ENCODE measurements around the gene AJAP1.

Gene AJAP1

DNA sequence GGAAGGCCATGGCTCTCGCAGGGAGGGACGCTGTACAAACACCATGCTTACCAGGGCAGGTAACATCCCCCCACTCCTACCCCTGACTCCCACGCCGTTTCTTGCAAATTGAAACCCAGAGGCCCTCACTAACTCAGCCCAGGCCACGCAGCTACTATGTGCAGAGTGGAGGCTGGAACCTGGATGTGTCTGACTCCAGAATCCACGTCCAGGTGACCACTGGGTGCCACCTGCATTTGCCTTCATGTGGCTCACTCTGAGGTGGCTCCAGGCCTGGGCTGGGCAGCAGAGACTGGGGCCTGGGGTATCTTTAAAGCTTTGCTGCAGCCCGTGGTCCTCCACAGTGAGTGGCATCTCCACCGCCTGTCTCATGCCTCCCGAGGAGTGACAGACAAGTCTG, 29.6 kb upstream of the AJAP1 start:
- TF ChIP-seq MYNN (tag by site-specific recombination; IDR thresholded peaks at IDR 0.05; ENCODE audit: borderline replicate concordance), result no peak
- TF ChIP-seq ZNF777 (tag by site-specific recombination; IDR thresholded peaks at IDR 0.05; ENCODE audit: borderline replicate concordance), result no peak
- H3K4me1 ChIP-seq (ENCODE audit: control insufficient read depth, insufficient read depth, low read length), result no peaks in the 10 kb centered on the region
- no peak overlapping the region for H3K27ac ChIP-seq (ENCODE audit: extremely low read depth, low read depth, low read length)
- H3K9me3 ChIP-seq (ENCODE audit: control insufficient read depth, insufficient read depth, low read depth, low read length), result no peaks in the 10 kb centered on the region
- H3K4me3 ChIP-seq (ENCODE audit: low read depth, low read length), result no peak overlapping the region
- H3K36me3 ChIP-seq (ENCODE audit: control insufficient read depth in 2 of 2, insufficient read depth in 1 of 2, low read length in 2 of 2), result no peaks in the 10 kb centered on the region
- POLR2A ChIA-PET, result no interaction called here
- CTCF ChIA-PET, result no interaction called here

DNA sequence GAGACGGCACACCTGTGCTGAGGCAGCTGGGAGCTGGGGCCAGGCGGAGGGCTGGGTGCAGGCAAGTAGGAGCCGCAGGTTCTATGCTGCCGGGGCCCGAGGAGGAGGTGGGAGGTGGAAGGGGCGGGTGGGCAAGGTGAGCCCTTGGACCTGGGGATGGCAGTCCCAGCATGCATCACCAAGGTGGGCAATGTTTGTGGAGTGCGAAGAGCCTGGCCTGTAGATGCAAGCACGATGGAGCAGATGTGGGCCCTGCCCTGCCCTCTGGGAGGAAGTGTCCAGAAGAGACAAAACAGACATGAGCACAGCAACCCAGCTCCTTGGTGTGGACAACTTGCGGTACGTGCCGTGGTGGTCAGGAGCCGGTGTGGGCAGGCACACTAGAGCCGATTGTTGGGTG, 28.3 kb upstream of the AJAP1 start:
- POLR2A ChIA-PET, result no interaction called here
- TF ChIP-seq GFI1B (tag by site-specific recombination; IDR thresholded peaks at IDR 0.05), result no peak
- no peak for TF ChIP-seq ZNF10 (tag by site-specific recombination; IDR thresholded peaks at IDR 0.05)
- TF ChIP-seq ZNF169 (tag by site-specific recombination; IDR thresholded peaks at IDR 0.05), result no peak
- TF ChIP-seq ZNF777 (tag by site-specific recombination; IDR thresholded peaks at IDR 0.05; ENCODE audit: borderline replicate concordance), result no peak
- no peak for TF ChIP-seq FEZF1 (tag by site-specific recombination; IDR thresholded peaks at IDR 0.05)
- TF ChIP-seq, protein P1, sequence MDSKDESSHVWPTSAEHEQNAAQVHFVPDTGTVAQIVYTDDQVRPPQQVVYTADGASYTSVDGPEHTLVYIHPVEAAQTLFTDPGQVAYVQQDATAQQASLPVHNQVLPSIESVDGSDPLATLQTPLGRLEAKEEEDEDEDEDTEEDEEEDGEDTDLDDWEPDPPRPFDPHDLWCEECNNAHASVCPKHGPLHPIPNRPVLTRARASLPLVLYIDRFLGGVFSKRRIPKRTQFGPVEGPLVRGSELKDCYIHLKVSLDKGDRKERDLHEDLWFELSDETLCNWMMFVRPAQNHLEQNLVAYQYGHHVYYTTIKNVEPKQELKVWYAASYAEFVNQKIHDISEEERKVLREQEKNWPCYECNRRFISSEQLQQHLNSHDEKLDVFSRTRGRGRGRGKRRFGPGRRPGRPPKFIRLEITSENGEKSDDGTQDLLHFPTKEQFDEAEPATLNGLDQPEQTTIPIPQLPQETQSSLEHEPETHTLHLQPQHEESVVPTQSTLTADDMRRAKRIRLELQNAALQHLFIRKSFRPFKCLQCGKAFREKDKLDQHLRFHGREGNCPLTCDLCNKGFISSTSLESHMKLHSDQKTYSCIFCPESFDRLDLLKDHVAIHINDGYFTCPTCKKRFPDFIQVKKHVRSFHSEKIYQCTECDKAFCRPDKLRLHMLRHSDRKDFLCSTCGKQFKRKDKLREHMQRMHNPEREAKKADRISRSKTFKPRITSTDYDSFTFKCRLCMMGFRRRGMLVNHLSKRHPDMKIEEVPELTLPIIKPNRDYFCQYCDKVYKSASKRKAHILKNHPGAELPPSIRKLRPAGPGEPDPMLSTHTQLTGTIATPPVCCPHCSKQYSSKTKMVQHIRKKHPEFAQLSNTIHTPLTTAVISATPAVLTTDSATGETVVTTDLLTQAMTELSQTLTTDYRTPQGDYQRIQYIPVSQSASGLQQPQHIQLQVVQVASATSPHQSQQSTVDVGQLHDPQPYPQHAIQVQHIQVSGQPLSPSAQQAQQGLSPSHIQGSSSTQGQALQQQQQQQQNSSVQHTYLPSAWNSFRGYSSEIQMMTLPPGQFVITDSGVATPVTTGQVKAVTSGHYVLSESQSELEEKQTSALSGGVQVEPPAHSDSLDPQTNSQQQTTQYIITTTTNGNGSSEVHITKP (tag by site-specific recombination; IDR thresholded peaks at IDR 0.05), result no peak
- TF ChIP-seq, protein P2, sequence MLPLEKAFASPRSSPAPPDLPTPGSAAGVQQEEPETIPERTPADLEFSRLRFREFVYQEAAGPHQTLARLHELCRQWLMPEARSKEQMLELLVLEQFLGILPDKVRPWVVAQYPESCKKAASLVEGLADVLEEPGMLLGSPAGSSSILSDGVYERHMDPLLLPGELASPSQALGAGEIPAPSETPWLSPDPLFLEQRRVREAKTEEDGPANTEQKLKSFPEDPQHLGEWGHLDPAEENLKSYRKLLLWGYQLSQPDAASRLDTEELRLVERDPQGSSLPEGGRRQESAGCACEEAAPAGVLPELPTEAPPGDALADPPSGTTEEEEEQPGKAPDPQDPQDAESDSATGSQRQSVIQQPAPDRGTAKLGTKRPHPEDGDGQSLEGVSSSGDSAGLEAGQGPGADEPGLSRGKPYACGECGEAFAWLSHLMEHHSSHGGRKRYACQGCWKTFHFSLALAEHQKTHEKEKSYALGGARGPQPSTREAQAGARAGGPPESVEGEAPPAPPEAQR (tag by site-specific recombination; IDR thresholded peaks at IDR 0.05), result no peak
- no peak for TF ChIP-seq ZNF837 (tag by site-specific recombination; IDR thresholded peaks at IDR 0.05)
- TF ChIP-seq, protein P3, sequence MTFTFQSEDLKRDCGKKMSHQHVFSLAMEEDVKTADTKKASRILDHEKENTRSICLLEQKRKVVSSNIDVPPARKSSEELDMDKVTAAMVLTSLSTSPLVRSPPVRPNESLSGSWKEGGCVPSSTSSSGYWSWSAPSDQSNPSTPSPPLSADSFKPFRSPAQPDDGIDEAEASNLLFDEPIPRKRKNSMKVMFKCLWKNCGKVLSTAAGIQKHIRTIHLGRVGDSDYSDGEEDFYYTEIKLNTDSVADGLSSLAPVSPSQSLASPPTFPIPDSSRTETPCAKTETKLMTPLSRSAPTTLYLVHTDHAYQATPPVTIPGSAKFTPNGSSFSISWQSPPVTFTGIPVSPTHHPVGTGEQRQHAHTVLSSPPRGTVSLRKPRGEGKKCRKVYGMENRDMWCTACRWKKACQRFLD (tag by site-specific recombination; IDR thresholded peaks at IDR 0.05), result no peak
- TF ChIP-seq HOXA7 (CRISPR knock-in tag; IDR thresholded peaks at IDR 0.05; ENCODE audit: borderline replicate concordance), result no peak
- no peak for TF ChIP-seq ZNF473 (tag by site-specific recombination; IDR thresholded peaks at IDR 0.05)
- TF ChIP-seq, protein P4, sequence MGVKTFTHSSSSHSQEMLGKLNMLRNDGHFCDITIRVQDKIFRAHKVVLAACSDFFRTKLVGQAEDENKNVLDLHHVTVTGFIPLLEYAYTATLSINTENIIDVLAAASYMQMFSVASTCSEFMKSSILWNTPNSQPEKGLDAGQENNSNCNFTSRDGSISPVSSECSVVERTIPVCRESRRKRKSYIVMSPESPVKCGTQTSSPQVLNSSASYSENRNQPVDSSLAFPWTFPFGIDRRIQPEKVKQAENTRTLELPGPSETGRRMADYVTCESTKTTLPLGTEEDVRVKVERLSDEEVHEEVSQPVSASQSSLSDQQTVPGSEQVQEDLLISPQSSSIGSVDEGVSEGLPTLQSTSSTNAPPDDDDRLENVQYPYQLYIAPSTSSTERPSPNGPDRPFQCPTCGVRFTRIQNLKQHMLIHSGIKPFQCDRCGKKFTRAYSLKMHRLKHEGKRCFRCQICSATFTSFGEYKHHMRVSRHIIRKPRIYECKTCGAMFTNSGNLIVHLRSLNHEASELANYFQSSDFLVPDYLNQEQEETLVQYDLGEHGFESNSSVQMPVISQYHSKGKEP (tag by site-specific recombination; IDR thresholded peaks at IDR 0.05), result no peak
- TF ChIP-seq ZNF202 (tag by site-specific recombination; IDR thresholded peaks at IDR 0.05; ENCODE audit: borderline replicate concordance), result no peak
- CTCF ChIA-PET, result interaction anchor here (0.6 kb wide), 1 partner anchor 988 kb away, joined by 3 read pairs; no protein-coding TSS in a partner anchor
- no peak overlapping the region for H3K4me3 ChIP-seq (ENCODE audit: low read depth, low read length)
- no peak overlapping the region for H3K27ac ChIP-seq (ENCODE audit: extremely low read depth, low read depth, low read length)
- no peaks in the 10 kb centered on the region for H3K4me1 ChIP-seq (ENCODE audit: control insufficient read depth, insufficient read depth, low read length)
- no peaks in the 10 kb centered on the region for H3K9me3 ChIP-seq (ENCODE audit: control insufficient read depth, insufficient read depth, low read depth, low read length)
- no peaks in the 10 kb centered on the region for H3K36me3 ChIP-seq (ENCODE audit: control insufficient read depth in 2 of 2, insufficient read depth in 1 of 2, low read length in 2 of 2)
